Umbilical cord (tissue), 2 donors: ENCODE results near the gene ADIPOR2. TPM values are rescaled to one million over a fixed set of nuclear protein-coding genes. Genes with fewer than 3 reads are reported as not detected.

Experiments
- DNase-seq: peaks from one replicate; pipeline ENCODE4 v3.0.0-alpha.2; 2015; ENCODE audit warnings: low spot score
- total RNA-seq: library from RNA; depleted of rRNA; stranded (reverse); fragments of >200 nt; gene quantifications from one replicate; pipeline ENCODE4 v1.2.3, GENCODE V29; 2014; ENCODE audit warnings: low replicate concordance; ENCODE audit not compliant: insufficient read depth

ADIPOR2 gene
- total RNA-seq, 1 donor from 2014 or later, result 25.8 TPM

GRCh38 chr12:1799051-1799881 lies 108.4 kb downstream of the ADIPOR2 start:
- DNase-seq, result no peak

- no peak for DNase-seq
Observed at GRCh38 chr12:1799882-1800400, 109.1 kb downstream of the ADIPOR2 start.

GRCh38 chr12:1800401-1801302 lies 109.8 kb downstream of the ADIPOR2 start:
- DNase-seq, result peak; percentile 55

DNA sequence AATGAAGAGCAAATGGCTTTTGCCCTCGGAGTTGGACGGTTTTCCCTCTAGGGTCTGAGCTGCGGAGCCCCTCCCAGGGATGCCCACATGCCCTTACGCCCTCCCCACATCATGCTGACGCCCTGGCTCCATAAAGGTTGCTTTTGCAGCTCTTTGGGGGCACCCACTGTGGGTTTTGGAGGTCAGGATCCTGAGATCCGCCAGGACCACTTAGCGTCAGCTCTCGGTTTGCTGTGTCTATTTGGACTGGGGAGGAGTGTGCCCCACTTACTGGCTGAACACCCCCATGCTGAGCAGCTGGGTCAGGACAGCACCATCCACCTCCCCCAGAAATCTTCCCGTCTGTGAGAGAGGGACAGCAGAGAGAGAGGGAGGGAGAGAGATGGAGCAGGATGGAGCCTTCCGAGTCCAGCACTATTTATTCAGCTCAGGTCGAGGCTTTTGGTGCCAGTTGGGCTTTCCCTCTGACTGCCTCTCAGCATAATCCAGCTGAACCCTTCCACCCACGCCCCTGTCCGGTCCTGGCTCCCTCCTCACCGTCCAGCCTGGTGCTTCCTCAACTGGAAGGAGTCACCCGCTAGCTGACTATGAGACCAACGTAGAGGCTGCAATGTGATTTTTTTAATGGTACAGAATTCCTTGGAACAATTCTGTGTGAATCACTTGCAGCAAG lies 110.6 kb downstream of the ADIPOR2 start:
- DNase-seq, result peak; percentile 45

GRCh38 chr12:1803736-1804135 lies 112.9 kb downstream of the ADIPOR2 start:
- no peak for DNase-seq

- DNase-seq, result peak; percentile 96
Observed at GRCh38 chr12:1804545-1805332, 113.9 kb downstream of the ADIPOR2 start.

DNA sequence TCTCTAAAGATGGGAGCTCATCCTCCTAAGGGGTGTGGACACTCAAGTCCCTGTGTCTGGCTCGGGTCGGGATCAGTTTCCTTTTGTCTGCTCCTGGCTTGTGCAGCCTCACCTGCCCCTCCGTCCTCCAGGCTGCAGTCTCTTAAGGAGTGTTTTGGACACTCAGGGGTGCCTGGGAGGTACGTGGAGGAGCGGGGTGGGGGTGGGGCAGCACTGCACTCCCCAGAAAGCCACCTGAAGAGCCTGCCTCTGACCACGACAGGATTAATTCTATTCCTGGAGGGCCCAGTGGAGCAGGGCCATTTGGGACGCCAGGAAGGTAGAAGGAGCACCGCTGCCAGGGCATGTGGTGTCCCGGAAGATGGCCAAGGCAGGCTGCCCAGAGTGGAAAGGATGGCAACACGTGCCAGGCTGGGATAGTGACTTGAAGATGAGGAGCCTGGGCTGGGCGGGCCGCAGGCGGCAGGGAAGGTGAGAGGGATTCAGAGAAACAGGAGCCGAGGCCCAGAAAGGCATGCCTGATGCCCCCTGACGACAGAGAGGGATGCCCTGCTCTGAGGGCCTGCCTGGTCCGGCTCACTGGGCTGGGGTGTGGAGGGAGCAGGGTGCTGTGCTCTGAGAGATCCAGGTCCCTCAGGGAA lies 114.7 kb downstream of the ADIPOR2 start:
- no peak for DNase-seq

GRCh38 chr12:1806301-1807086 lies 115.6 kb downstream of the ADIPOR2 start:
- peak; percentile 89 for DNase-seq

GRCh38 chr12:1807087-1807860 lies 116.4 kb downstream of the ADIPOR2 start:
- no peak for DNase-seq

DNA sequence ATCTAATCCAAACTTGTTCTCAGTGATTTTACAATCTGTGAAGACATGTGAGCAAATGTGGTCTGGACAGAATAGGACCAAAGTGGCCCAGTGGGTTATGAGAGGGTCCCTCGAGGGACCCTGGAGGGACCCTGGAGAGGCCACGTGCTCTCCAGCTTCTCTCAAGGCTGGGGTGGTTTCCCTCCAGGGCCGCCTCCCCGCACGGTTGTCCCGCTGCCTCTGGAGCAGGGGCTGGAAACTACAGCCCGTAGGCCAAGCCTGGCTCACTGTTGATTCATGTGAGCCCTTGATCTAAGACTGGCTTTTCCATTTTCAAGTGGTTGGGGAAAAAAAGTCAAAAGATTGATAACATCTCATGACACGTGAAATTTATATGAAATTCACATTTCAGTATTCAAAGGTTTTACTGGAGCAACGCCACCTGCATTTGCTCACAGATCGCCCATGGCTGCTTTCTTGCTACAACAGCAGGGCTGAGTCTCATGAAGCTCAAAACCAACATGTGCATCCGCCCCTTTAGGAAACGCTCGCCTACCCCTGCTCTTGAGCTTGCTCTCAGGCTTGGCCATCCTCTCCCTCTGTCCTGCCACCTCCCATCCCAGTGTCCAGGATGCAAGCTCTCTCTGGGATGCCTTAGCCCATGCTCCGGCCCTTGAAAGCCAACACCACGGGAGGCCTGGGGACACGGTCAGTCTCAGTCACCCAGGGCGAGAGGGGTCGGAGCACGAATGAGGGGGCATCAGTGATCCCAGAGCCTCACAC lies 117.3 kb downstream of the ADIPOR2 start:
- no peak for DNase-seq

DNA sequence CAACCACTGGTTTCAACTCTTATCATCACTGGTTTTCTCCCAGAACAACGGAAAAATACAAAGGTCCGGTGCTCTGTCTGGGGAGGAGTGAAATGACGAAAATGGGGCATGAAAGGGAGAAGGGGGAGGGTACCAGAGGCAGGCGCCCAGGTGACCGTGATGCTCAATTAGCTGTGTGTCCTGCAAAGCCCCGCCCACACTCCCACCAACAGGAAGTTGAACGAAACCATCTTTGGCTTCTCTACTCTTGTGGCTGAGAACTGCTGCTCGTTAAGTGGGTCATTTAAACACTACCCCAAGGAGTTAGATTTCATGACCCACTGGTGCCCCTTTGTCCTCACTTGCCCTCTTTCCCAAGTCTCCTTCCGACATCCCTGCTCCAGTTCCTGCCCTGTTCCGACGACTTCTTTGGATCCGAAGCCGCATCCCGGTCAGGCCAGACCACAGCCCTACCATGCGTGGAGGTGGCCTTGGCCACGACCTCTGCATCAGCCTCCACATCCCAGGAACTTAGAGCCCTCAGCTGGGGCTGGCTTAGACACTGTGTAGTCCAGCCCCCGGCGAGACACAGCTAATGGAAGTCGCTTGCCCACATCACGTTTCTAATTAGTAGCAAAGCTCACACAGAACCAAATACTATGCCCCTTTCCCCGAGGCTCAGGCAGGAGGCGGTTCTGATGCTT lies 118.1 kb downstream of the ADIPOR2 start:
- no peak for DNase-seq

- peak; percentile 84 for DNase-seq
Observed at GRCh38 chr12:1809591-1810190, 118.8 kb downstream of the ADIPOR2 start.

- DNase-seq, result peak; percentile 54
Observed at GRCh38 chr12:1810201-1810930, 119.5 kb downstream of the ADIPOR2 start.

DNA sequence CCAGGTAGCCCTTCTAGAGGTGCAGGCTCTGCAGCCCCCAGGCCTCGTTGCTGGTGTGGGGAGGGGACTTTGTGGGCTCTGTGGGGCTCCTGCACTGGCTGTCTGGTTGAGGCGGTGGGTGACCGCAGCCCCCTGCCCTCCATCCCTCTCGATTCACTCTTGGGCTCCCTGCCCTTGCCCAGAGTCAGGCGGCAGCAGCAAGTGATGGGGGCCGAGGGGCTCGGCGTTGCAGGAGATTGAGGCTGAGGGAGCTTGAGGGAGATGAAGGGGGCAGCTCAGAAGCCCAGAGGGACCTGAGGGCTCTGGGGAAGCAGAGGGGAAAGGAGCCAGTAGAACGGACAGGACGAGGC lies 120.0 kb downstream of the ADIPOR2 start:
- DNase-seq, result no peak

GRCh38 chr12:1811281-1811947 lies 120.5 kb downstream of the ADIPOR2 start:
- DNase-seq, result no peak

GRCh38 chr12:1811948-1812291 lies 121.0 kb downstream of the ADIPOR2 start:
- DNase-seq, result no peak
